HG03460 (cell line): Measurements from ENCODE around the gene SCP2.

ENCODE experiments used
- ATAC-seq: cut with Tn5 transposase; IDR thresholded peaks from one replicate; pipeline ENCODE4 v1.9.1; 2021; ENCODE audit not compliant: unreplicated experiment

Gene SCP2

GRCh38 chr1:53080041-53080440 lies 153.0 kb downstream of the SCP2 start:
- no peak for ATAC-seq

- ATAC-seq: no peak
Measured at GRCh38 chr1:53080769-53081168, 153.7 kb downstream of the SCP2 start.

GRCh38 chr1:53081384-53082066 lies 154.4 kb downstream of the SCP2 start:
- no peak for ATAC-seq

- ATAC-seq: no peak
Measured at GRCh38 chr1:53082826-53083455, 155.9 kb downstream of the SCP2 start.

GRCh38 chr1:53083636-53084588 lies 156.8 kb downstream of the SCP2 start:
- ATAC-seq: no peak

- ATAC-seq: no peak
Measured at GRCh38 chr1:53084589-53084971, 157.5 kb downstream of the SCP2 start.

- no peak for ATAC-seq
Measured at GRCh38 chr1:53085405-53085804, 158.3 kb downstream of the SCP2 start.

GRCh38 chr1:53086491-53087070 lies 159.5 kb downstream of the SCP2 start:
- no peak for ATAC-seq

GRCh38 chr1:53087332-53088285 lies 160.5 kb downstream of the SCP2 start:
- no peak for ATAC-seq

- no peak for ATAC-seq
Measured at GRCh38 chr1:53088616-53089300, 161.7 kb downstream of the SCP2 start.

GRCh38 chr1:53089478-53090226 lies 162.6 kb downstream of the SCP2 start:
- no peak for ATAC-seq

GRCh38 chr1:53090227-53091147 lies 163.4 kb downstream of the SCP2 start:
- ATAC-seq: no peak

- ATAC-seq: no peak
Measured at GRCh38 chr1:53091841-53092645, 165.0 kb downstream of the SCP2 start.

GRCh38 chr1:53092659-53093450 lies 165.8 kb downstream of the SCP2 start:
- ATAC-seq: no peak

- no peak for ATAC-seq
Measured at GRCh38 chr1:53093451-53093754, 166.3 kb downstream of the SCP2 start.

GRCh38 chr1:53093778-53094532 lies 166.9 kb downstream of the SCP2 start:
- no peak for ATAC-seq
